Muscle of leg (tissue), 11 donors: ENCODE data around the gene TBC1D5. TPM values are rescaled to one million over a fixed set of nuclear protein-coding genes. Genes with fewer than 3 reads are reported as not detected.

Experiments
- DNase-seq: peaks from one replicate; pipeline ENCODE4 v3.0.0; 2013
- H3K27ac ChIP-seq: one replicate; pipeline ENCODE4 v1.5.1; 2013; ENCODE audit warnings: mild to moderate bottlenecking, low read length, control low read depth
- H3K27me3 ChIP-seq: one replicate; pipeline ENCODE4 v1.6.1; 2013; ENCODE audit warnings: low read length; ENCODE audit not compliant: control insufficient read depth, insufficient read depth
- H3K36me3 ChIP-seq: one replicate; pipeline ENCODE4 v1.6.1; 2013; ENCODE audit warnings: low read length; ENCODE audit not compliant: control insufficient read depth, insufficient read depth
- H3K4me1 ChIP-seq: one replicate; pipeline ENCODE4 v1.6.1; 2013; ENCODE audit warnings: low read length; ENCODE audit not compliant: control insufficient read depth, insufficient read depth
- H3K4me3 ChIP-seq: one replicate; pipeline ENCODE4 v1.5.1; 2013; ENCODE audit warnings: low read length, control low read depth
- H3K9me3 ChIP-seq: replicated peaks from 2 replicates; pipeline ENCODE4 v1.6.1; 2013; ENCODE audit warnings: low read depth, low read length; ENCODE audit not compliant: control insufficient read depth
- whole genome bisulfite sequencing: methylation state at CpG from one replicate; pipeline ENCODE4 v1.1.5; 2013; ENCODE audit warnings: missing lambda C conversion rate; ENCODE audit not compliant: insufficient coverage; 5-methylcytosine and 5-hydroxymethylcytosine counted together
- polyA plus RNA-seq, 8 donors: library from polyadenylated mRNA; unstranded; fragments of 120-200 nt; gene quantifications; one replicate each; pipeline versions ENCODE4 v1.2.1 to v1.2.3, GENCODE V29; 2013; ENCODE audit warnings: inconsistent platforms in 1 of 8, low replicate concordance in 1 of 8; ENCODE audit not compliant: insufficient read length in 8 of 8, insufficient read depth in 1 of 8
- total RNA-seq: library from RNA; stranded (reverse); fragments of 120-200 nt; gene quantifications from one replicate; pipeline ENCODE4 v1.2.4, GENCODE V29; 2013

Gene TBC1D5
- total and polyA plus RNA-seq, 9 donors = 19.0 to 58.7 (median 32.6) TPM

GRCh38 chr3:17605934-17606333, 136.5 kb downstream of the TBC1D5 start:
- Histone ChIP-seq H3K36me3 (no peaks in the 10 kb centered on the region), H3K27me3 (no peaks in the 10 kb centered on the region)
- 100% methylated on average over 1 of the region's 5 CpGs for WGBS

DNA sequence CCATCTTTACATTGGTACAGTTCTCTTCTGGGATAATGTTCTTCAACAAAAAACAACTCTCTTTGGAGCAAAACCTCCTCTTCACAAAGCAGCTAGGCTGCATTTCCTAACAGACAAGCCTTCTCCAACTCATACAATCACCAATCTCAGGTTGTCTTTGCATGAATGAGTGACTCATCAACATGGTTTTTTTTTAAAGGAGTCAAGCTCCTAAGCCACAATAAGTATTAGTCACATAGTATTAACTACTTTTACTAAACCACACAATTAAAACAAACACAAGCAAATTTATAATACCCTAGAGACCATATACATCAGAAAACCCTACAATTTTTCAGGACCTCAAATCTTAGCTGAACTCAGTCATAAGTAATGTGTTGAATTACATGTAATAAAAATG, 137.4 kb downstream of the TBC1D5 start:
- H3K4me3 ChIP-seq = no peak overlapping the region
- H3K27me3 ChIP-seq = no peaks in the 10 kb centered on the region
- no peak overlapping the region for H3K27ac ChIP-seq
- no peaks in the 10 kb centered on the region for H3K9me3 ChIP-seq
- H3K36me3 ChIP-seq = no peaks in the 10 kb centered on the region
- no peaks in the 10 kb centered on the region for H3K4me1 ChIP-seq
- DNase-seq = no peak

More at GRCh38 chr3:17605934-17606333, 136.5 kb downstream of the TBC1D5 start:
- Histone ChIP-seq H3K9me3 (no peaks in the 10 kb centered on the region), H3K27ac (no peak overlapping the region), H3K4me1 (no peaks in the 10 kb centered on the region), H3K4me3 (no peak overlapping the region)
- DNase-seq = no peak

- no peaks in the 10 kb centered on the region for H3K36me3 ChIP-seq
- no peak overlapping the region for H3K4me3 ChIP-seq
- no peaks in the 10 kb centered on the region for H3K27me3 ChIP-seq
- WGBS = no CpG with 5 or more reads among the region's 6 CpGs
- H3K9me3 ChIP-seq = peaks cover 5% of the 10 kb centered on the region
- DNase-seq = no peak
- no peak overlapping the region for H3K27ac ChIP-seq
- no peaks in the 10 kb centered on the region for H3K4me1 ChIP-seq
Observed at GRCh38 chr3:17602126-17602525, 140.3 kb downstream of the TBC1D5 start.

- WGBS = no CpG with 5 or more reads among the region's 5 CpGs
- no peak for DNase-seq
- no peak overlapping the region for H3K4me3 ChIP-seq
Observed at GRCh38 chr3:17592956-17593355, 149.5 kb downstream of the TBC1D5 start.

GRCh38 chr3:17590465-17590864, 152.0 kb downstream of the TBC1D5 start:
- H3K9me3 ChIP-seq = peaks cover 23% of the 10 kb centered on the region
- no peaks in the 10 kb centered on the region for H3K4me1 ChIP-seq
- H3K36me3 ChIP-seq = peaks cover 5% of the 10 kb centered on the region
- WGBS = 100% methylated on average over 4 of the region's 5 CpGs
- no peaks in the 10 kb centered on the region for H3K27me3 ChIP-seq
- H3K27ac ChIP-seq = no peak overlapping the region
- no peak for DNase-seq
- no peak overlapping the region for H3K4me3 ChIP-seq

More at GRCh38 chr3:17592956-17593355, 149.5 kb downstream of the TBC1D5 start:
- Histone ChIP-seq H3K36me3 (peaks cover 5% of the 10 kb centered on the region), H3K27ac (no peak overlapping the region), H3K9me3 (peaks cover 23% of the 10 kb centered on the region), H3K4me1 (no peaks in the 10 kb centered on the region), H3K27me3 (no peaks in the 10 kb centered on the region)

- Histone ChIP-seq H3K9me3 (peaks cover 23% of the 10 kb centered on the region), H3K36me3 (peaks cover 5% of the 10 kb centered on the region), H3K27ac (no peak overlapping the region), H3K4me1 (no peaks in the 10 kb centered on the region), H3K4me3 (no peak overlapping the region), H3K27me3 (no peaks in the 10 kb centered on the region)
- no CpG with 5 or more reads among the region's 1 CpG for WGBS
- DNase-seq = no peak
Observed at GRCh38 chr3:17589888-17590287, 152.5 kb downstream of the TBC1D5 start.

GRCh38 chr3:17588422-17588821, 154.0 kb downstream of the TBC1D5 start:
- H3K36me3 ChIP-seq = peaks cover 4% of the 10 kb centered on the region
- WGBS = no CpG with 5 or more reads among the region's 1 CpG

GRCh38 chr3:17585394-17586325, 156.8 kb downstream of the TBC1D5 start:
- no peaks in the 10 kb centered on the region for H3K27me3 ChIP-seq
- WGBS = no CpG with 5 or more reads among the region's 2 CpGs
- peaks cover 13% of the 10 kb centered on the region for H3K9me3 ChIP-seq
- no peak for DNase-seq
- peaks cover 2% of the 10 kb centered on the region for H3K36me3 ChIP-seq
- no peaks in the 10 kb centered on the region for H3K4me1 ChIP-seq
- H3K4me3 ChIP-seq = no peak overlapping the region
- no peak overlapping the region for H3K27ac ChIP-seq

More at GRCh38 chr3:17588422-17588821, 154.0 kb downstream of the TBC1D5 start:
- no peak for DNase-seq
- H3K4me3 ChIP-seq = no peak overlapping the region
- no peak overlapping the region for H3K27ac ChIP-seq
- H3K4me1 ChIP-seq = no peaks in the 10 kb centered on the region
- no peaks in the 10 kb centered on the region for H3K27me3 ChIP-seq
- peaks cover 21% of the 10 kb centered on the region for H3K9me3 ChIP-seq

DNA sequence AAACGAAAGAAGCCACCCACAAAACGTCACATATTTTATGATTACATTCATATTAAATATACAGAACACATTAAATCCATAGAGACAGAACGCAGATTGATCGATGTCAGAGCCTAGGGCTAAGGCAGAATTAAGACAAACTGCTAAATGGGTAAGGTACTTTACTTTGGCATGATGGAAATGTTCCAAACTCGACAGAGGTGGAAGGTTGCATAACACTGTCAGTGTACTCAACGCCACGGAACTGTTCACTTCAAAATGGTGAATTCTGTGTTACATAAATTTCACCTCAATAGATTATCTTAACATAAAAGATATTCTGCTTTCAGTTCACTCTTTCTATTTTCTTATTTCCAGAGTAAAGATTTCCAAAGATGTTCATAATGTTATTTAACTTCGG, 158.4 kb downstream of the TBC1D5 start:
- no peaks in the 10 kb centered on the region for H3K27me3 ChIP-seq
- H3K27ac ChIP-seq = no peak overlapping the region
- DNase-seq = no peak
- no peaks in the 10 kb centered on the region for H3K9me3 ChIP-seq
- no peaks in the 10 kb centered on the region for H3K36me3 ChIP-seq
- H3K4me1 ChIP-seq = no peaks in the 10 kb centered on the region
- 100% methylated on average over 1 of the region's 8 CpGs for WGBS
- H3K4me3 ChIP-seq = no peak overlapping the region

DNA sequence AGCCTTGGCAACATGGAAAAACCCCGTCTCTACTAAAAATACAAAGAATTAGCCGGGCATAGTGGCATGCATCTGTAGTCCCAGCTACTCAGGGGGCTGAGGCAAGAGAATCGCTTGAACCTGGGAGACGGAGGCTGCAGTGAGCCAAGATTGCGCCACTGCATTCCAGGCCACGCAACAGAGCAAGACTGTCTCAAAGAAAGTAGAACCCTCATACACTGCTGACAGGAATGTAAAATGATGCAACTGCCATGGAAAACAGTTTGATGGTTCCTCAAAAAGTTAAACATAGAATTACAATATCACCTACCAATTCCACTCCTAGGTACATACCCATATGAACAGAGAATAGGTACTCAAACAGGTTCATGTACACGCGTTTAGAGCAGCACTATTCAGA, 158.9 kb downstream of the TBC1D5 start:
- no peaks in the 10 kb centered on the region for H3K4me1 ChIP-seq
- H3K27ac ChIP-seq = no peak overlapping the region
- no peaks in the 10 kb centered on the region for H3K36me3 ChIP-seq
- H3K4me3 ChIP-seq = no peak overlapping the region
- H3K9me3 ChIP-seq = no peaks in the 10 kb centered on the region
- no peaks in the 10 kb centered on the region for H3K27me3 ChIP-seq
- DNase-seq = no peak
- 98% methylated on average over 6 of the region's 8 CpGs for WGBS
